Esophagus (tissue), 2 donors: ENCODE measurements around the gene AOPEP. TPM values are rescaled to one million over a fixed set of nuclear protein-coding genes. Genes with fewer than 3 reads are reported as not detected.

Experiments used
- H3K27ac ChIP-seq, 2 donors: one replicate each; pipeline ENCODE4 v1.5.1; 2013; ENCODE audit warnings: low read depth in 2 of 2, mild to moderate bottlenecking in 2 of 2, inconsistent platforms in 1 of 2, low read length in 1 of 2, moderate library complexity in 1 of 2
- H3K27me3 ChIP-seq, 2 donors: one replicate each; pipeline ENCODE4 v1.6.1; 2013; ENCODE audit warnings: low read length in 2 of 2, control low read depth in 1 of 2, mild to moderate bottlenecking in 1 of 2; ENCODE audit not compliant: insufficient read depth in 2 of 2, control insufficient read depth in 1 of 2
- H3K36me3 ChIP-seq, 2 donors: one replicate each; pipeline ENCODE4 v1.6.1; 2013; ENCODE audit warnings: low read length in 1 of 2; ENCODE audit not compliant: control insufficient read depth in 2 of 2, insufficient read depth in 2 of 2
- H3K4me1 ChIP-seq, 2 donors: one replicate each; pipeline ENCODE4 v1.6.1; 2013; ENCODE audit warnings: low read length in 1 of 2; ENCODE audit not compliant: control insufficient read depth in 2 of 2, insufficient read depth in 2 of 2
- H3K4me3 ChIP-seq, 2 donors: one replicate each; pipeline ENCODE4 v1.5.1; 2013; ENCODE audit warnings: low read length in 2 of 2, mild to moderate bottlenecking in 2 of 2, low read depth in 1 of 2, moderate library complexity in 1 of 2
- H3K9me3 ChIP-seq, 2 donors: one replicate each; pipeline ENCODE4 v1.6.1; 2013; ENCODE audit warnings: mild to moderate bottlenecking in 2 of 2, low read depth in 1 of 2, low read length in 1 of 2, moderate library complexity in 1 of 2; ENCODE audit not compliant: control insufficient read depth in 2 of 2, insufficient read depth in 1 of 2
- WGBS, 2 donors: extraction: QIAGEN DNeasy Blood & Tissue Kit; methylation state at CpG; one replicate each; pipeline ENCODE4 v1.1.7; 2013; 5-methylcytosine and 5-hydroxymethylcytosine counted together
- polyA plus RNA-seq, 2 donors: library from polyadenylated mRNA; stranded (reverse); fragments of 200-250 nt; gene quantifications; one replicate each; pipeline ENCODE4 v1.2.3, GENCODE V29; 2013
- donor health status: healthy with polysubstance abuse.
- donor health status: Bipolar disorder and iron deficiency.

Gene AOPEP
- polyA plus RNA-seq, 2 donors = 99.6 to 111 TPM

GRCh38 chr9:94911211-94911610, 184.7 kb downstream of the AOPEP start:
- H3K9me3 ChIP-seq = no peaks in the 10 kb centered on the region
- H3K27ac ChIP-seq = no peak overlapping the region

GRCh38 chr9:94911986-94912635, 185.6 kb downstream of the AOPEP start:
- no peak overlapping the region for H3K27ac ChIP-seq
- H3K27me3 ChIP-seq = no peaks in the 10 kb centered on the region
- no peak overlapping the region for H3K4me3 ChIP-seq
- 92 to 96% methylated on average over 11 of the region's 11 CpGs for WGBS, 2 donors
- no peaks in the 10 kb centered on the region for H3K9me3 ChIP-seq
- peaks cover 7 to 12% of the 10 kb centered on the region in 2 donors for H3K4me1 ChIP-seq
- H3K36me3 ChIP-seq = no peaks in the 10 kb centered on the region

More at GRCh38 chr9:94911211-94911610, 184.7 kb downstream of the AOPEP start:
- 87 to 90% methylated on average over 3 of the region's 3 CpGs for WGBS, 2 donors
- Histone ChIP-seq H3K4me1 (peaks cover 7 to 9% of the 10 kb centered on the region in 2 donors), H3K4me3 (no peak overlapping the region), H3K27me3 (no peaks in the 10 kb centered on the region), H3K36me3 (no peaks in the 10 kb centered on the region)

- Histone ChIP-seq H3K4me1 (peaks cover 7 to 14% of the 10 kb centered on the region in 2 donors), H3K36me3 (no peaks in the 10 kb centered on the region), H3K27ac (peak overlapping the region in 1 of 2 donors; percentile 35), H3K9me3 (no peaks in the 10 kb centered on the region), H3K4me3 (no peak overlapping the region), H3K27me3 (no peaks in the 10 kb centered on the region)
- 77 to 83% methylated on average over 8 of the region's 8 CpGs for WGBS, 2 donors
Observed at GRCh38 chr9:94912700-94913249, 186.3 kb downstream of the AOPEP start.

GRCh38 chr9:94913550-94913949, 187.1 kb downstream of the AOPEP start:
- H3K9me3 ChIP-seq = no peaks in the 10 kb centered on the region
- WGBS, 2 donors = 65 to 73% methylated on average over 4 of the region's 4 CpGs
- no peak overlapping the region for H3K4me3 ChIP-seq
- no peak overlapping the region for H3K27ac ChIP-seq
- no peaks in the 10 kb centered on the region for H3K36me3 ChIP-seq
- H3K4me1 ChIP-seq = peaks cover 7 to 14% of the 10 kb centered on the region in 2 donors
- H3K27me3 ChIP-seq = no peaks in the 10 kb centered on the region

- peaks cover 9 to 20% of the 10 kb centered on the region in 2 donors for H3K4me1 ChIP-seq
- H3K4me3 ChIP-seq = no peak overlapping the region
- no peaks in the 10 kb centered on the region for H3K9me3 ChIP-seq
- H3K36me3 ChIP-seq = no peaks in the 10 kb centered on the region
- H3K27me3 ChIP-seq = no peaks in the 10 kb centered on the region
- WGBS, 2 donors = 88 to 90% methylated on average over 17 of the region's 17 CpGs
- peak overlapping the region in 1 of 2 donors; percentile 72 for H3K27ac ChIP-seq
Observed at GRCh38 chr9:94915476-94916450, 189.3 kb downstream of the AOPEP start.

GRCh38 chr9:94916956-94917355, 190.5 kb downstream of the AOPEP start:
- peak overlapping the region in 1 of 2 donors; percentile 62 for H3K27ac ChIP-seq
- H3K36me3 ChIP-seq = no peaks in the 10 kb centered on the region
- H3K4me1 ChIP-seq = peaks cover 15 to 25% of the 10 kb centered on the region in 2 donors
- no peaks in the 10 kb centered on the region for H3K27me3 ChIP-seq
- 67 to 76% methylated on average over 6 of the region's 6 CpGs for WGBS, 2 donors
- H3K9me3 ChIP-seq = no peaks in the 10 kb centered on the region
- no peak overlapping the region for H3K4me3 ChIP-seq

GRCh38 chr9:94918038-94918753, 191.7 kb downstream of the AOPEP start:
- Histone ChIP-seq H3K4me1 (peaks cover 16 to 26% of the 10 kb centered on the region in 2 donors), H3K4me3 (no peak overlapping the region), H3K36me3 (no peaks in the 10 kb centered on the region), H3K27ac (peak overlapping the region in 1 of 2 donors; percentile 49), H3K9me3 (no peaks in the 10 kb centered on the region), H3K27me3 (no peaks in the 10 kb centered on the region)
- WGBS, 2 donors = 77 to 82% methylated on average over 5 of the region's 5 CpGs

GRCh38 chr9:94919376-94920098, 193.0 kb downstream of the AOPEP start:
- H3K36me3 ChIP-seq = no peaks in the 10 kb centered on the region
- H3K4me1 ChIP-seq = peaks cover 22 to 33% of the 10 kb centered on the region in 2 donors
- no peaks in the 10 kb centered on the region for H3K9me3 ChIP-seq
- peak overlapping the region; percentile 77 to 90 for H3K27ac ChIP-seq
- H3K4me3 ChIP-seq = no peak overlapping the region
- WGBS, 2 donors = 56 to 65% methylated on average over 17 of the region's 17 CpGs
- H3K27me3 ChIP-seq = no peaks in the 10 kb centered on the region
